Dedifferentiated amniotic fluid mesenchymal stem cell (primary cell): ENCODE data around the gene CYP3A7.
"Not testable (repeated sequence)": the region's sequence is repeated elsewhere in the genome, so short reads cannot be mapped to it uniquely, and the experiment has no call there.

ENCODE experiments used
- DNase-seq: peaks from one replicate; pipeline ENCODE4 v3.0.0-alpha.2; 2016; ENCODE audit errors: extremely low spot score

Gene CYP3A7

DNA sequence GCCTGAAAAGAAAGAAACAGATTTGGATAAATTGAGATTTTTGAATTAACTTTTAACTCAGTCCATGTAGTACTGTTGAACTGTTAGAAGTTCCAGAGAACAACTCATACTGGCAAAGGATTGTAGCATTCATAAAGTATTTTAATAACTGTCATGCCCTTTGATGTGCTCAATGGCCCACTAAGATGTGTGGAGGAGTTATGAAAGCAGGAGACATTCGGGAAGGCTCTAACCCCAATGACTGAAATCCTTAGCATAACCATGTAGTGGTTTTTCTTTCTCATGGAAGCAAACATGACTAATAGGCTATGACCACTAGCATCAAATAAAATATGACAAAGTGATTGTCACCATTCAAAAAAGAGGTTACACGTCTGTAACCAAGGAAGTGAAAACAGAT, 25.7 kb downstream of the CYP3A7 start:
- no peak for DNase-seq

DNA sequence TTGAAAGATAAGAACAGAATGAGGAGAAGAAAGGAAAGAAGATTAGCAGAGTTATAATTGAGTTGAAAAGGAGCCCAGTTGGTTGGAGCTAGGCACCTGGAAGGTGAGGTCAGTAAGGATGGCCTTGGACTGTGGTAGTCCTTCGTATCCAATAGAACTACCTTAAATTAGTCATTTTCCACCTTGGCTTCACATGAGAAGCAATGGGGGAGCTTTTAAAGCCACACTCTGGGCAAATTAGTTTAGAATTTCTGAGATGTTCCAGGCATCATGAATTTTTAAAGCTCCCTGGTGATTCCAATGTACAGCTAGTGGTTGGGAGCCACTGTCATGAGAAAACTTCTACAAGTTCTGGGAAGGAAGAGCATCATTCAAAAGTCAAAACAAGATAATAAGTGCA, 27.9 kb downstream of the CYP3A7 start:
- DNase-seq, result no peak

DNA sequence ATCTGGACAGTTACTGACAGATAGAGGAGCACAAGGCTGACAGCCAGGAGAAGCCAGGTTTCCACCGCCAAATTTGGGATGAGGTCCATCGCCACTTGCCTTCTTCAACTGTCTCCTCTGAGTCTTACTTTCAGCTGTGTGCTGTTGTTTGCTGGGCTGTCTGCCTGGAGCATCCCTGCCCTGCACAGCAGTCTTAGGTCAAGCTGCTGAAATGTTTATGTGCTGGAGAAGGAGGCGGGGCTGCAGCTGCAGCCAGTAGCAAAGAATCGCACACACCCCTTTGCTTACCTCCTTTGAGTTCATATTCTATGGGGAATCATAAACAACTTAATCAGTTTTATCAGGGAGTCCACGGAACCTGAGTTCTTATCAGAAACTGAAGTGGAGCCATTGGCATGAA, 35.0 kb downstream of the CYP3A7 start:
- no peak for DNase-seq

DNA sequence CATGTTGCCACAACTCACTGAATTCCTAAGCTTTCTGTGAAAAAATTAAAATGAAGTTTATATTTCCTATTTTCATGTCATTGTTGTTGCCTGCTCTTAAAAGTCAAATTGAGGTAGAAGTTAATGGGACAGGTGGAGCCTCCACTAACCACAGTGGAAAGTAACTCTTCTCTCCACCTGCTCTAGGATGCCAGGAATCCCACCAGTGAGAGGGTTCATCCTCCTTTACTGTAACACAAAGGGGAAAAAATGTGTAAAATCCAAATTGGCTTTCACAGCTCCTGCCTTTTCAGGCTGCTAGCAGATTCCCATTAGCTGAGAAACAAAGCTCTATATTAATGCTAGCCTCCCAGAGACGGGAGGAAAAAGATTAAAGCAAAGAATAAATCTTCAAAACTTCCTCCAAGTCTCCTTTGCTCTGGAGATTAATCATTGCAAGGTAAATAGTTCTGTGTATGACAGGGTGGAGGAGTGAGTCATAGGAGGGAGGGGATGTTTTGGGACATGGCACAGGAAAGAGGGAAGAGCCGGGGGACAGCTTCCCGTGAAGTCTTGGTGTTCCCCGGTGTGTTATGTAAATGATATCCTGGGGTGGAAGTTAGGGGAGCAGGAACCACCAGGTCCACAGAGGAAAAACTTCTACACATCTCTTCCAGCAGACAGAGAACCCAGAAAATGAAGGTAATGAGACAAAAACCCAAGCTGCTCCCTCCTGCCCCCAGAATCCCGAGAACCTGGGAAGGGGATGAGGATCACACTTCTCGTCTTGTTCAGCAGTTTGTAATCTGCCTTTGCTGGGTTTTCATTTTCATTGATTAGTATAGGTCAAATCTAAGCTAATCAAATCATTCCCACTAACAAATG, 35.9 kb downstream of the CYP3A7 start:
- not testable (repeated sequence) for DNase-seq

DNA sequence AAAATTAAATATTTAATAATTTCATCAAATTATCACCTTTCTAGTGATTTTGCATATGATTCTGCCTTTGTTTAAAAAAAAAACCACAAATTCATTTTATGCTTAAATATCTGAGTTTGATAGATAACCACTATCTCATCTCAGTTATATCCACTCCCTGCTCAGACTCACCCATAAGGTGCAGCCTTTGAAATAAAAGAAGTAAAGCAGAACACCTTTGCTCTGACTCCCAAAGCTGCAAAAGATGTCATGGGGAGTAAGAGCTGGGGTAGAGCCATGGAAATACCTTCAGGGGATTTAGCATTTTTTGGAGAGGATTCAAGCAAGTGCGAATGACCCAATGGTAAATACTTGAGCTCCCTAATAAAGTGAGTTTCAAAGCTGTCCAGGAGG, 40.1 kb downstream of the CYP3A7 start:
- DNase-seq, result no peak

DNA sequence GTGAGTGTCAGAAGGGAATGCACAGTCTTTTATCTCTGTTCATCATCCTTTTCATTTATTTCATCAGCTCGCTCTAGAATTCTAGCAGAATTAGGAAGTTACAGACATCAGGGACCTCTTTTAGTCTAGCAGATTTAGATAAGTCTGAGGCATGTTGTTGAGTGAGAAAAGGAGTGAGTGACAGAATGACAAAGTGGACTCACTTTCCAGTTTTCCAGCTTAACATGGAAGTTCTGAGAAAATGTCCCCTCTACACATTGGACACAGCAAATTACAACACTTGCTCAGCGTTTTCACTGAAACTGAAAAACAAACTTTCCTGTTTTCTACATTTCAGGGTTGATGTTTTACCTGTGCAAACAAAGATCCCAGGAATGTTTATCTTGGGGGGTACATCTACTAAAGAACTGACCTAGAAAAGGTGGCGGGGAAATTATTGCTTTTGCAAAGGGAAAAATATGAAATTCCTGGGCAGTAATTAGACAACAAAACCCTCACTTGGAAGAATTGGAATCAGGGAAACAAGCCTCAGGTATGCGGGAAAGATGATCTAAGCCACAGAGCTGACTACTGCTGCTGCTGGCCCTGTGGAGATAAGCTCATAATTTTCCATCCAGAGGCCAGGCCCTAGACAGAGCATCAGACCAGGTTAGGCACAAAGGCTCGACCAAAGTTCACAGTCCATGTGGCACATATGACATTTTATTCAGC, 40.6 kb downstream of the CYP3A7 start:
- DNase-seq, result no peak

DNA sequence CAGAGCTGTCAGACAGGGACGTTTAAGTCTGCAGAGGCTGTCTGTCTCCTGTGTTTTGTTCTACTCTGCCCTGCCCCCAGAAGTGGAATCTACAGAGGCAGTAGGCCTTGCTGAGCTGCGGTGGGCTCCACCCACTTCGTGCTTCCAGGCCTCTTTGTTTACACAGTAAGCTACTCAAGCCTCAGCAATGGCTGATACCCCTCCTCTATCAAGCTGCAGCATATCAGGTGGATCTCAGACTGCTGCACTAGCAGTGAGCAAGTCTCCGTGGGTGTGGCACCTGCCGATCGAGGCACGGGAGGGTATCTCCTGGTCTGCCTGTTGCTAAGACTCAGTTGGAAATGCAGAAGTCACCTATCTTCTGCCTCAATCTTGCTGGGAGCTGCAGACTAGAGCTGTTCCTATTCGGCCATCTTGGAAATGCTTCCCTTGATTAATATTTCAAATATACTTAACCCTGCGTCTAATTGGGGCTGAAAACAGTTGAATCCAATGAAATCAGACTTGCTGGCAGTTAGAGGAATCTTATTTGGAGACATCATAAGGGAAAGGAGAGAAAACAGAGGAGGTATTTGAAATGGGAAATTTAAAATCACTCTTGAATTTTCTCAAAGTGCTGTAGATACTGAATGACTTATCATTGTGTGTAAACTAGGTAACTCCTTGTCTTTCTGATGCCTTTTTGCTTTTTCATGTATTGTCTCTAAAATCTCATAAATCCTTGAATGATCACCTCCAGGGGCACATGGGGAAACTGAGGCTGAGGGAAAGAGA, 41.4 kb downstream of the CYP3A7 start:
- DNase-seq, result no peak

DNA sequence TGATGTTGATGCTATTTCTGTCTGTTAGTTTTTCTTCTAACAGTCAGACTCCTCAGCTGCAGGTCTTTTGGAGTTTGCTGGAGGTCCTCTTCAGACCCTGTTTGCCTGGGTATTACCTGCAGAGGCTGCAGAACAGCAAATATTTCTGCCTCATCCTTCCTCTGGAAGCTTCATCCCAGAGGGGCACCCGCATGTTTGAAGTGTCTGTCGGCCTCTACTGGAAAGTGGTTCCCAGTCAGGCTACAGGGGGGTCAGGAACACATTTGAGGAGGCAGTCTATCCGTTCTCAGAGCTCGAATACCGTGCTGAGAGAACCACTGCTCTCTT, 41.9 kb downstream of the CYP3A7 start:
- no peak for DNase-seq

DNA sequence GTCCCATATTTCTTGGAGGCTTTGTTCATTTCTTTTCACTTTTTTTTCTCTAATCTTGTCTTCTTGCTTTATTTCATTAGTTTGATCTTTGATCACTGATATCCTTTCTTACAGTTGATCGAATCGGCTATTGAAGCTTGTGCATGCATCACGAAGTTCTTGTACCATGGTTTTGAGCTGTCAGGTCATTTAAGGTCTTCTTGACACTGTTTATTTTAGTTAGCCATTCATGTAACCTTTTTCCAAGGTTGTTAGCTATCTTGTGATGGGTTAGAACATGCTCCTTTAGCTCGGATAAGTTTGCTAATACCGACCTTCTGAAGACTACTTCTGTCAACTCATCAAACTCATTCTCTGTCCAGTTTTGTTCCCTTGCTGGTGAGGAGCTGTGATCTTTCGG, 42.4 kb downstream of the CYP3A7 start:
- DNase-seq, result not testable (repeated sequence)

DNA sequence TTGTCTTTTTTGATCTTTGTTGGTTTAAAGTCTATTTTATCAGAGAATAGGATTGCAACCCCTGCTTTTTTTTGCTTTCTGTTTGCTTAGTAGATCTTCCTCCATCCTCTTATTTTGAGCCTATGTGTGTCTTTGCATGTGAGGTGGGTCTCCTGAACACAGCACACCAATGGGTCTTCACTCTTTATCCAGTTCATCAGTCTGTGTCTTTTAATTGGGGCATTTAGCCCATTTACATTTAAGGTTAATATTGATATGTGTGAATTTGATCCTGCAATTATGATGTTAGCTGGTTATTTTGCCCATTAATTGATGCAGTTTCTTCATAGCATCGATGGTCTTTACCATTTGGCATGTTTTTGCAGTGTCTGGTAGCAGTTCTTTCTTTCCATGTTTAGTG, 43.3 kb downstream of the CYP3A7 start:
- not testable (repeated sequence) for DNase-seq

DNA sequence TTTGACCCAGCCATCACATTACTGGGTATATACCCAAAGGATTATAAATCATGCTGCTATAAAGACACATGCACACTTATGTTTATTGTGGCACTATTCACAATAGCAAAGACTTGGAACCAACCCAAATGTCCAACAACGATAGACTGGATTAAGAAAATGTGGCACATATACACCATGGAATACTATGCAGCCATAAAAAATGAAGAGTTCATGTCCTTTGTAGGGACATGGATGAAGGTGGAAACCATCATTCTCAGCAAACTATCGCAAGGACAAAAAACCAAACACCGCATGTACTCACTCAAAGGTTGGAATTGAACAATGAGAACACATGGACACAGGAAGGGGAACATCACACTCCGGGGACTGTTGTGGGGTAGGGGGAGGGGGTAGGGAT, 44.1 kb downstream of the CYP3A7 start:
- DNase-seq, result not testable (repeated sequence)

DNA sequence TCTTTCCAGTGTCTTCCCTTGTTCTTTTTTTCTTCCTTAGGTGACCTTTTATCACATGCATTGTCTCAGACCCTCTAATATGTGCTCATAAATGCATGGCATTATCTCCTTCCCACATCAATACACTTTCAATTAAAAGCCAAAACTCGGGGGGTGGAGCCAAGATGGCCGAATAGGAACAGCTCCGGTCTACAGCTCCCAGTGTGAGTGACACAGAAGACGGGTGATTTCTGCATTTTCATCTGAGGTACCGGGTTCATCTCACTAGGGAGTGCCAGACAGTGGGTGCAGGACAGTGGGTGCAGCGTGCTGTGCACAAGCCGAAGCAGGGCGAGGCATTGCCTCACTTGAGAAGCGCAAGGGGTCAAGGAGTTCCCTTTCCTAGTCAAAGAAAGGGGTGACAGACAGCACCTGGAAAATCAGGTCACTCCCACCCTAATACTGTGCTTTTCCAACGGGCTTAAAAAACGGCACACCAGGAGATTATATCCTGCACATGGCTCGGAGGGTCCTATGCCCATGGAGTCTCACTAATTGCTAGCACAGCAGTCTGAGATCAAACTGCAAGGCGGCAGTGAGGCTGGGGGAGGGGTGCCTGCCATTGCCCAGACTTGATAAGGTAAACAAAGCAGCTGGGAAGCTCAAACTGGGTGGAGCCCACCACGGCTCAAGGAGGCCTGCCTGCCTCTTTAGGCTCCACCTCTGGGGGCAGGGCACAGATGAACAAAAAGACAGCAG, 49.0 kb downstream of the CYP3A7 start:
- DNase-seq, result not testable (repeated sequence)

DNA sequence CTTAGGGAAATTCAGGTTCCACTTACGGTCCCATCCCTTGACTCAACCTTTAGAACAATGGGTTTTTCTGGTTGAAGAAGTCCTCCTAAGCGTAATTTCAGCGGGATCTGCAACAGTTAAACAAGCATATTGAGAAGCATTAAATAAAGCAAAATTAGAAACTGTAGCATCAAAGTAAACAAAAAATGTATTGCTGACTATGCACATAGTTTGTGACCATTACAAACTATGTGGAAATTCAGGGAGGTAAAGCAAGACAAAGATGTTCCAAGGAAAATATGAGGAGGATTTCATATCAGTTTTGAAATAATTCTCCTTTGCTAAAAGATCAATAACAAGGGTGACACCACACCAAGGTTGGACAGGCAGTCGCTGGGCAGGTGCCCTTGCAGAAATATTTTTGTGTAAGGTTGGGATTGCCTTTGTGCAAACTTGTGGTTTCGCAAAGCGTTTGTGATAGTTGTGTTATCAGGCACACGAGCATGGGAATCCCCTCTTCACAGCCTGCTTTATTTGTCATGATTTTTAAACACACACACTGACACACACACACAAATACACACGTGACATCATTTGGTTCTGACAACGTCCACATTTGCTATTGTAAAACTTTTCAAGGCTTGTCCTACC, 49.8 kb downstream of the CYP3A7 start:
- no peak for DNase-seq

DNA sequence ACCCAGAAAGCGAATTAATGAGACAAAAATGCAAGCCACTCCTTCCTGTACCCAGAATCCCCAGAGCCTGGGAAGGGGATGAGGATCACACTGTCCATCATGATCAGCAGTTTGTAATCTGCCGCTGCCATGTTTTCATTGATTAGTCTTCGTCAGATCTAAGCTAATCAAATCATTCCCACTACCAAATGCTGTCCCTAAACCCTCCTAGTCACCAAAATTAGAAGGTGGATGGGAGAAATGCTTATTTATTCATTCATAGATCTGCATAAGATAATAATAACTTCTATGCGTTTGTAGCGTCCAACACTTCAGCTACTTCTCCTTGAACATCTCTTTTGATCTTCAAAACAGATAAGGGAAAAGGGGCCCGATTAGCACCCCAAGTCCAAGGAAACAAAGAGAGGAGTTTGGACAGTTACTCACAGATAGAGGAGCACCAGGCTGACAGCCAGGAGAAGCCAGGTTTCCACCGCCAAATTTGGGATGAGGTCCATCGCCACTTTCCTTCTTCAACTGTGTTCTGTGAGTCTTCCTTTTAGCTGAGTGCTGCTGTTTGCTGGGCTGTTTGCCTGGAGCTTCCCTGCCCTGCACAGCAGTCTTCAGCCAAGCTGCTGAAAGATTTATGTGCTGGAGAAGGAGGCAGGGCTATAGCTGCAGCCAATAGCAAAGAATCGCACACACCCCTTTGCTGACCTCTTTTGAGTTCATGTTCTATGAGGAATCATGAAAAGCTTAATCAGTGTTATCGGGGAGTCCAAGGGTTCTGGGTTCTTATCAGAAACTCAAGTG, 55.4 kb downstream of the CYP3A7 start, which contains the start of gene CYP3A5:
TSS of gene CYP3A5 (minus strand) at position 597 of the 792 bp plus-strand sequence. CDS start at position 497, 100 bp downstream.
- DNase-seq, result no peak

DNA sequence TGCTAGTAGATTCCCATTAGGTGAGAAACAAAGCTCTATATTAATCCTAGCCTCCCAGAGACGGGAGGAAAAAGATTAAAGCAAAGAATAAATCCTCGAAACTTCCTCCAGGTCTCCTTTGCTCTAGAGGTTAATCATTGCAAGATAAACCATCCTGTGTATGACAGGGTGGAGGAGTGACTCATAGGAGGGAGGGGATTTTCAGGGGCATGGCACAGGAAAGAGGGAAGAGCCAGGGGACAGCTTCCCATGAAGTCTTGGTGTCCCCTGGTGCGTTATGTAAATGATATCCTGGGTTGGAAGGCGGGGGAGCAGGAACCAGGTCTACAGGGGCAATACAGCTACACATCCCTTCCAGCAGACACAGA, 56.0 kb downstream of the CYP3A7 start:
- DNase-seq, result no peak

DNA sequence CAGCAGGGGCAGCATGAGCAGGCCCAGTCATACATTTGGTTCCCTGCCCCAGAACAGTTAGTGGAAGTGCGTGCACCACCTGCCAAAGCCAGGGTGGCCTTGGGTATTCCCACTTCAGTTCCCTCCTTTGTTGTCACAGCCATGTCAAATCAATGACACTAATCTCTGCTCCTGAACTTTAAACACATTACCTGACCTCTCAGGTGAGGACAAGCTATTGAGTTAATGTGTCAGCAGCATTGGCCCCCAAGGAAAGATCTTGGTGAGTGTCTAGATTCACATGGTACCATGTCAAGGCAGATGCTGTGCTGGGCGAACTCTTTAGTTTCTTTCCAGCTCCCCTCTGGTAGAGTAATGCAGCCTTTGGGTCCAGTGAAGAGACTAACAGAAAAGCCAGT, 57.3 kb downstream of the CYP3A7 start:
- no peak for DNase-seq

DNA sequence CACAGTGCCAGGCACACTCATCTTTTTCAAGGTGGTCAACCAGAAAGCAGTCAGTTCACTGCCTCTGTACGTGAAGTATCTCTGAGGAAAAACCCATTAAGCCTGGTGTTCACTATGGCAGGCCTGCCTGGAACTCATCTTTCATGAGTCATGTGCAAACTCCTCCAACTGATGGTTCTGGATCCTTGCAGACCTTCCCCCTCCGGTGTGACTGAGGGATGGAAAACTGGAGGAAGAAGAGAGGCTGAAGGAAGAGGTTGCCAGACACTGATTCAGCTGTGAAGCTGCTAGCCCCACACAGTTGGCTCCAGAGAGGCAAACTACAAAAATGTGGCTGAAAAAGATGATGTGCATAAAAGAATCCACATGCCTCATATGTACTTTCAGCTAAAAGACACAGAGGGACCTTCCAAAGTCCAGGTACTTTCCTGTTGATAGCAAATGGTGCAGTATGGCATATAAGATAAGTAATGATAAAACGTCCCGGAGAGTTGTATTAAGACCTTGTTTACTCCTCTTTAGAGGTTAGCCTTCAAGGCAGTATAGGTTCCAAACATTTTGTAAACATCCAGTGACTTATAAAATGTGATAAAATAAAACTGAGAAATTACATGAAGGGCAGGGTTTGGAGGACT, 57.9 kb downstream of the CYP3A7 start:
- no peak for DNase-seq

DNA sequence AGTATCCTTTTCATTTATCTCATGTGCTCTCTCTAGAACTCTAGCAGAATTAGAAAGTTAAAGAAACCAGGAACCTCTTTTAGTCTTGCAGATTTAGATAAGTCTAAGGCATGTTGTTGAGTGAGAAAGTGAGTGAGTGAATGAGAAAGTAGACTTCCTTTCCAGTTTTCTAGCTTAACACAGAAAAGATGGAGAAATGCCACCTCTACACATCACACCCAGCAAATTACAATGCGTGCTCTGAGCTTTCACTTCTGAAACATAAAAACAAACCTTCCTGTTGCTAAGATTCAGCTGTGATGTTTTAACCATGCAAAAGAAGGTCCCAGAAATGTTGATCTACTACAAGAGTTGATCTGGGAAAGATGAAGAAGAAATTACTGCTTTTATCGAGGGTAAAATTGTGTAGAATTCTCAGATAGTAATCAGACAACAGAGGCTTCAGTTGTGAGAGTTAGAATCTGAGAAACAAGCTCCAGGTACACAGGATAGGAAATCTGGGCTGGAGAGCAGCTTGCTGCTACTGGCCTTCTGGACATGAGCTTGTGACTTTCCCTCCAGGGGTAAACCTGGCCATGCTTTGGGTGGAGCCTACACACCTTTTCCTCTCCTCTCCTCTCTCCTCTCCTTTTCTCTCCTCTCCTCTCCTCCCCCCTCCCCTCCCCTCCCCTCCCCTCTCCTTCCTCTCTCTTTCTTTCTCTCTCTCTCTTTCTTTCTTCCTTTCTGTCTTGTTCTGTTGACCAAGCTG, 59.8 kb downstream of the CYP3A7 start:
- DNase-seq, result no peak

DNA sequence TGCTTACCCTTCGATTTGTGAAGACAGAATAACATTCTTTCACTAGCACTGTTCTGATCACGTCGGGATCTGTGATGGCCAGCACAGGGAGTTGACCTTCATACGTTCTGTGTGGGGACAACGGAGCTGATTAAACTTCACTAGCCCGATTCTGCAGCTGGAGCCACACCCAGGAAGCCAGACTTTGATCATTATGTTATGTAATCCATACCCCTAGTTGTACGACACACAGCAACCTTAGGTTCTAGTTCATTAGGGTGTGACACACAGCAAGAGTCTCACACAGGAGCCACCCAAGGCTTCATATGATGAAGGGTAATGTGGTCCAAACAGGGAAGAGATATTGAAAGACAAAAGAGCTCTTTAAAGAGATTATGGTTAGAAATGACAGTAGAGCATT, 62.4 kb downstream of the CYP3A7 start:
- no peak for DNase-seq
